RWPE1 (cell line): Measurements from ENCODE around the gene BLACAT1.

Source experiments
- CTCF ChIA-PET: fragments of 350-600 bp; sonication (Branson Sonifier 250); formaldehyde crosslinking; extraction: SDS; loops from one replicate; lab custom pipeline; 2021; lab: Yijun Ruan, JAX
- POLR2A ChIA-PET: fragments of 400-600 bp; formaldehyde crosslinking; extraction: SDS; loops from one replicate; lab custom pipeline; 2020; ENCODE audit warnings: antibody characterized with exemption; ENCODE audit not compliant: low non-redundant PET; lab: Yijun Ruan, JAX
- DNase-seq: peaks from one replicate; pipeline ENCODE4 v3.0.0; 2012; ENCODE audit warnings: low spot score
- H3K27ac ChIP-seq: fragments of 450-650 bp; 2 replicates; pipeline ENCODE4 v1.5.1; 2017
- TF ChIP-seq, protein P1 (sequence below): fragments of 450-650 bp; conservative IDR thresholded peaks from 2 replicates; pipeline ENCODE4 v1.5.1; 2017; ENCODE audit warnings: low read depth, mild to moderate bottlenecking

The BLACAT1 gene

GRCh38 chr1:205451759-205452164 lies 4.1 kb downstream of the BLACAT1 start:
- TF ChIP-seq, protein P1, sequence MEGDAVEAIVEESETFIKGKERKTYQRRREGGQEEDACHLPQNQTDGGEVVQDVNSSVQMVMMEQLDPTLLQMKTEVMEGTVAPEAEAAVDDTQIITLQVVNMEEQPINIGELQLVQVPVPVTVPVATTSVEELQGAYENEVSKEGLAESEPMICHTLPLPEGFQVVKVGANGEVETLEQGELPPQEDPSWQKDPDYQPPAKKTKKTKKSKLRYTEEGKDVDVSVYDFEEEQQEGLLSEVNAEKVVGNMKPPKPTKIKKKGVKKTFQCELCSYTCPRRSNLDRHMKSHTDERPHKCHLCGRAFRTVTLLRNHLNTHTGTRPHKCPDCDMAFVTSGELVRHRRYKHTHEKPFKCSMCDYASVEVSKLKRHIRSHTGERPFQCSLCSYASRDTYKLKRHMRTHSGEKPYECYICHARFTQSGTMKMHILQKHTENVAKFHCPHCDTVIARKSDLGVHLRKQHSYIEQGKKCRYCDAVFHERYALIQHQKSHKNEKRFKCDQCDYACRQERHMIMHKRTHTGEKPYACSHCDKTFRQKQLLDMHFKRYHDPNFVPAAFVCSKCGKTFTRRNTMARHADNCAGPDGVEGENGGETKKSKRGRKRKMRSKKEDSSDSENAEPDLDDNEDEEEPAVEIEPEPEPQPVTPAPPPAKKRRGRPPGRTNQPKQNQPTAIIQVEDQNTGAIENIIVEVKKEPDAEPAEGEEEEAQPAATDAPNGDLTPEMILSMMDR = no peak
- POLR2A ChIA-PET = interaction anchor here (0.6 kb wide), 1 partner anchor 334 kb away, joined by 5 read pairs; no protein-coding TSS in a partner anchor
- CTCF ChIA-PET = interaction anchor here (1.3 to 1.4 kb wide), 2 partner anchors 10 to 34 kb away, joined by 4 to 13 read pairs; no protein-coding TSS in a partner anchor
- no peak for DNase-seq
- H3K27ac ChIP-seq = no peak overlapping the region

DNA sequence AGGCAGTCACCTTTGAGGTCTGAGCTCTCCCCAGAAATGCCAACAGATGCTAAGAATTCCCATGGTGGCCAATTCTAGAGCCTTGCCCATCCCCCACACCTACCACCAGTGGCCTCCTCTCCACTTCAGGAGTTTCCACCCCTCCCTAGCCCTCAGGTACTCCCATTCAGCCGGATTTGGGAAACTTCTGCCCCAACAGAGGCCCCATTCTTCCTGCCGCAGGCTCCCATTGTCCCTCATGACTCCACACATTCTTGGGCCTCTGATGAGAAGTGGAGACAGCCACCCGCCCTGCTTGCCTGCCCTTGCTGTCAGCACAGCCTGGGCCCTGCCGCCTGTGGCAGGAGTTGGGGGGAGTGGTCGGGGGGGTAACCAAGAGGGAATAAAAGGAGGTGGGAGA lies 4.6 kb downstream of the BLACAT1 start:
- CTCF ChIA-PET = interaction anchor here (0.6 to 3.0 kb wide), 2 partner anchors 11 to 16 kb away, joined by 3 to 26 read pairs; no protein-coding TSS in a partner anchor
- no peak for DNase-seq
- TF ChIP-seq, protein P1 = no peak
- peak overlapping the region; percentile 96 for H3K27ac ChIP-seq
- POLR2A ChIA-PET = no interaction called here

GRCh38 chr1:205450448-205450847 lies 5.4 kb downstream of the BLACAT1 start:
- ChIA-PET POLR2A (interaction anchor here (0.6 to 1.2 kb wide), 2 partner anchors 12 to 28 kb away, joined by 3 to 6 read pairs; no protein-coding TSS in a partner anchor), CTCF (interaction anchor here (0.6 to 3.0 kb wide), 6 partner anchors 10 to 322 kb away, joined by 3 to 26 read pairs (median 4); no protein-coding TSS in a partner anchor)
- no peak for DNase-seq
- TF ChIP-seq, protein P1 = no peak
- H3K27ac ChIP-seq = peak overlapping the region; percentile 96

- TF ChIP-seq, protein P1 = no peak
- POLR2A ChIA-PET = interaction anchor here (0.6 to 1.2 kb wide), 2 partner anchors 11 to 28 kb away, joined by 3 to 6 read pairs; no protein-coding TSS in a partner anchor
- DNase-seq = peak; percentile 99
- H3K27ac ChIP-seq = peak overlapping the region; percentile 96
- CTCF ChIA-PET = interaction anchor here (0.6 to 3.0 kb wide), 7 partner anchors 10 to 86 kb away, joined by 3 to 26 read pairs (median 5); no protein-coding TSS in a partner anchor
Observed at GRCh38 chr1:205449750-205450443, 5.9 kb downstream of the BLACAT1 start.

GRCh38 chr1:205449254-205449749 lies 6.5 kb downstream of the BLACAT1 start:
- H3K27ac ChIP-seq = peak overlapping the region; percentile 96
- TF ChIP-seq, protein P1 = no peak
- no peak for DNase-seq
- ChIA-PET POLR2A (interaction anchor here (0.9 to 1.2 kb wide), 4 partner anchors 10 to 73 kb away, joined by 3 to 4 read pairs (median 4); no protein-coding TSS in a partner anchor), CTCF (interaction anchor here (0.6 to 3.0 kb wide), 7 partner anchors 9 to 87 kb away, joined by 3 to 26 read pairs (median 5); no protein-coding TSS in a partner anchor)
